ENCODE measurements around the gene DKK3. TPM values are rescaled to one million over a fixed set of nuclear protein-coding genes. Genes with fewer than 3 reads are reported as not detected.

Gene DKK3
- 10 to 100 TPM in 3 of 4 donors, 1 to 10 TPM in 1; 8.7 to 34.1 (median 20.4) TPM for total RNA-seq

- TF ChIP-seq CTCF (IDR thresholded peaks at IDR 0.05; ENCODE audit: low read depth), result no peak
These were observed at the start of gene DKK3 for GRCh38 chr11:12007769-12008737. Gene DKK3, minus strand, starts transcription at chr11:12008626. Its CDS starts 44 bp downstream, at chr11:12008582.

GRCh38 chr11:12057299-12057980 is 49.0 kb upstream of the DKK3 start:
- no peak for TF ChIP-seq CTCF (IDR thresholded peaks at IDR 0.05; ENCODE audit: low read depth)

- no peak for TF ChIP-seq CTCF (IDR thresholded peaks at IDR 0.05; ENCODE audit: low read depth)
These were observed 47.7 kb upstream of the DKK3 start for GRCh38 chr11:12056119-12056518.

GRCh38 chr11:12053606-12054361 is 45.4 kb upstream of the DKK3 start:
- TF ChIP-seq CTCF (IDR thresholded peaks at IDR 0.05; ENCODE audit: low read depth), result no peak

GRCh38 chr11:12052676-12053605 is 44.5 kb upstream of the DKK3 start:
- no peak for TF ChIP-seq CTCF (IDR thresholded peaks at IDR 0.05; ENCODE audit: low read depth)

- no peak for TF ChIP-seq CTCF (IDR thresholded peaks at IDR 0.05; ENCODE audit: low read depth)
These were observed 42.8 kb upstream of the DKK3 start for GRCh38 chr11:12051287-12051662.

All from subcutaneous adipose tissue (tissue), 4 donors.